Mucosa of descending colon (tissue), 3 donors: ENCODE data around the gene LHFPL3. TPM values are rescaled to one million over a fixed set of nuclear protein-coding genes. Genes with fewer than 3 reads are reported as not detected.

Experiments used
- ATAC-seq: fragments of 200-7000 bp; cut with Tn5 transposase; one replicate; pipeline ENCODE4 v1.9.1; 2020; ENCODE audit warnings: mild to moderate bottlenecking, moderate library complexity
- DNase-seq, 3 donors: peaks; one replicate each; pipeline ENCODE4 v3.0.0-alpha.2; 2020
- H3K36me3 ChIP-seq: fragments of 200-600 bp; one replicate; pipeline ENCODE4 v1.8.0; 2021; ENCODE audit warnings: low read depth, mild to moderate bottlenecking
- H3K4me1 ChIP-seq: fragments of 200-600 bp; one replicate; pipeline ENCODE4 v1.8.0; 2021; ENCODE audit warnings: low read depth, mild to moderate bottlenecking
- H3K4me3 ChIP-seq: fragments of 200-600 bp; one replicate; pipeline ENCODE4 v1.8.0; 2021; ENCODE audit warnings: mild to moderate bottlenecking
- H3K9me3 ChIP-seq: fragments of 200-600 bp; one replicate; pipeline ENCODE4 v1.8.0; 2021; ENCODE audit warnings: mild to moderate bottlenecking
- CTCF ChIP-seq: fragments of 200-600 bp; IDR thresholded peaks from one replicate; pipeline ENCODE4 v1.8.0; 2022; ENCODE audit warnings: antibody characterized with exemption, mild to moderate bottlenecking
- intact Hi-C, 2 donors: fragments of 100-400 bp; cut with DNase I in 1 of 2; cut with micrococcal nuclease in 1 of 2; formaldehyde crosslinking; loops; one replicate each; pipeline versions ENCODE4 v1.11.0 to v1.11.1; 2022; cut with DNase I, micrococcal nuclease
- total RNA-seq, 3 donors: library from RNA; stranded (reverse); fragmentation: NEBNext Ultra II Directional in 2 of 3; extraction: Animal tissue kit (Norgen Biotek cat#: 25700) in 2 of 3; gene quantifications; one replicate each; pipeline versions ENCODE4 v1.2.1 to v1.2.4, GENCODE V29; 2021 to 2023
- donor health status: DM: no; HTN: no; CAD: no; lungs with moderate emphysema.
- donor health status: DM: no; HTN: no; CAD: no.
- donor health status: DM: no; HTN: yes; CAD: no.

The LHFPL3 gene
- total RNA-seq, 3 donors from 2014 or later = 0.26 to 0.57 (median 0.31) TPM

- TF ChIP-seq CTCF = no peak
- Histone ChIP-seq H3K4me3 (no peak overlapping the region), H3K4me1 (peaks cover 6% of the 10 kb centered on the region), H3K36me3 (no peaks in the 10 kb centered on the region), H3K9me3 (no peaks in the 10 kb centered on the region)
- no peak for DNase-seq
- no peak for ATAC-seq
- intact Hi-C loops = no loop called here
Observed at GRCh38 chr7:104951546-104951945, 623.1 kb downstream of the LHFPL3 start.

GRCh38 chr7:104955276-104955675 lies 626.9 kb downstream of the LHFPL3 start:
- Histone ChIP-seq H3K4me3 (no peak overlapping the region), H3K9me3 (no peaks in the 10 kb centered on the region), H3K4me1 (peaks cover 23% of the 10 kb centered on the region), H3K36me3 (no peaks in the 10 kb centered on the region)
- DNase-seq (no peak), ATAC-seq (peak; percentile 61)
- intact Hi-C loops = no loop called here
- no peak for TF ChIP-seq CTCF

Other genes with a start within 250 kb of the LHFPL3 start
- gene ORC5, start 120.6 kb upstream of the LHFPL3 start, total RNA-seq = 10 to 100 TPM; 14.9 to 17.6 (median 15.5) TPM